Pons (tissue), 1 donor: ENCODE results near the gene CBARP.

ENCODE experiments used
- DNase-seq: peaks from one replicate; pipeline ENCODE4 v3.0.0-alpha.2; 2016; ENCODE audit warnings: low spot score

The CBARP gene

GRCh38 chr19:1238369-1239303, 831 bp upstream of the CBARP start:
- DNase-seq, result peak; percentile 19

GRCh38 chr19:1237027-1237659, 662 bp downstream of the CBARP start:
- no peak for DNase-seq

GRCh38 chr19:1236576-1236975, 1.2 kb downstream of the CBARP start:
- no peak for DNase-seq

- DNase-seq, result no peak
These were observed 1.9 kb downstream of the CBARP start for GRCh38 chr19:1235625-1236538.

- DNase-seq, result no peak
These were observed 2.8 kb downstream of the CBARP start for GRCh38 chr19:1234955-1235380.

GRCh38 chr19:1234051-1234954, 3.5 kb downstream of the CBARP start:
- DNase-seq, result no peak

GRCh38 chr19:1233115-1233667, 4.6 kb downstream of the CBARP start:
- no peak for DNase-seq

GRCh38 chr19:1232652-1233072, 5.1 kb downstream of the CBARP start:
- DNase-seq, result no peak

GRCh38 chr19:1231729-1232637, 5.8 kb downstream of the CBARP start:
- no peak for DNase-seq

GRCh38 chr19:1230783-1231489, 6.9 kb downstream of the CBARP start:
- DNase-seq, result no peak

- no peak for DNase-seq
These were observed 7.7 kb downstream of the CBARP start for GRCh38 chr19:1229924-1230782.

- DNase-seq, result no peak
These were observed 8.5 kb downstream of the CBARP start for GRCh38 chr19:1229056-1229923.

- no peak for DNase-seq
These were observed 9.4 kb downstream of the CBARP start for GRCh38 chr19:1228161-1228957.

- no peak for DNase-seq
These were observed 10.3 kb downstream of the CBARP start for GRCh38 chr19:1227304-1228054.

GRCh38 chr19:1226522-1227303, 11.1 kb downstream of the CBARP start:
- DNase-seq, result no peak
